ENCODE results near the gene SPEM3. TPM values are rescaled to one million over a fixed set of nuclear protein-coding genes. Genes with fewer than 3 reads are reported as not detected.
A peak's percentile ranks its signal among the peaks of the same experiment; 100 is the strongest.

Gene SPEM3
- total and polyA plus RNA-seq, 2 donors (not counting 3 experiments of a cell fraction or from before 2014, with no cell fraction given) = not detected

GRCh38 chr17:7392696-7393612, 35.7 kb upstream of the SPEM3 start:
- BruUV-seq (replicated peaks) = TSS peak; percentile 20
- Histone ChIP-seq H3K4me3 (replicated peaks in 1 of 3; ENCODE audit: insufficient read depth in 1 of 3, low read depth in 1 of 3, low read length in 3 of 3) (peak overlapping the region in 1 of 3 experiments; percentile 93), H3K4me2 (ENCODE audit: insufficient read depth, low read length) (peak overlapping the region; percentile 45), H3K9me3 (replicated peaks; ENCODE audit: control insufficient read depth, insufficient read depth, low read length) (no peaks in the 10 kb centered on the region), H3K4me1 (ENCODE audit: control insufficient read depth, extremely low read depth, insufficient read depth, low read length) (peaks cover 16% of the 10 kb centered on the region), H3K79me2 (ENCODE audit: control insufficient read depth, insufficient read depth, low read length) (no peaks in the 10 kb centered on the region), H3K9me1 (replicated peaks; ENCODE audit: control insufficient read depth, extremely low read depth, insufficient read depth, low read length) (no peaks in the 10 kb centered on the region), H4K20me1 (replicated peaks; ENCODE audit: control insufficient read depth, extremely low read depth, insufficient read depth, low read length) (no peaks in the 10 kb centered on the region), H3K27ac (ENCODE audit: insufficient read depth, low read depth, low read length) (no peak overlapping the region), H2AFZ (ENCODE audit: low read depth, low read length) (no peak overlapping the region), H3K36me3 (ENCODE audit: control insufficient read depth in 2 of 2, extremely low read depth in 1 of 2, insufficient read depth in 2 of 2, low read length in 2 of 2) (peaks cover 0 to 21% of the 10 kb centered on the region in 2 experiments), H3K27me3 (ENCODE audit: control insufficient read depth in 2 of 2, insufficient read depth in 2 of 2, low read length in 2 of 2) (no peaks in the 10 kb centered on the region), H3K9ac (replicated peaks; ENCODE audit: extremely low read depth, insufficient read depth, low read length) (no peak overlapping the region)
- TF ChIP-seq MAX (IDR thresholded peaks at IDR 0.05; ENCODE audit: insufficient read depth, insufficient read length) (no peak), FOS (IDR thresholded peaks at IDR 0.05; ENCODE audit: borderline replicate concordance, insufficient read depth, low read length) (no peak), MYC (IDR thresholded peaks at IDR 0.05; ENCODE audit: low read depth, low read length) (no peak), EZH2 (IDR thresholded peaks at IDR 0.05; ENCODE audit: borderline replicate concordance, low read depth, low read length, severe bottlenecking) (no peak)
- DNase-seq (ENCODE audit: low read depth, low spot score) (no peak), FAIRE-seq (peak; percentile 46)
- intact Hi-C loops (cut with micrococcal nuclease) (loop anchor here (5.0 kb wide), 1 partner anchor 36 kb away; the partner anchor contains the start of gene TMEM95), dilution Hi-C loops (cut with MboI; ENCODE audit: extremely low pct_ligation_motif_present, low sequenced_read_pairs) (no loop called here)
- CTCF ChIA-PET = interaction anchor here (0.8 to 2.0 kb wide), 4 partner anchors 10 to 168 kb away, joined by 3 to 11 read pairs (median 8); partner anchors contain the start of gene TMEM256
- POLR2A ChIA-PET = interaction anchor here (1.1 kb wide), 1 partner anchor 21 kb away, joined by 3 read pairs; no protein-coding TSS in a partner anchor

All from endothelial cell of umbilical vein (primary cell).